HL-60 (cell line): Measurements from ENCODE around the gene TRAF1.

Source experiments
- GABPA ChIP-seq: IDR thresholded peaks from 2 replicates; pipeline ENCODE4 v1.6.1; 2012; ENCODE audit warnings: low read depth
- POLR2AphosphoS5 ChIP-seq: IDR thresholded peaks from 2 replicates; pipeline ENCODE4 v1.6.1; 2012; ENCODE audit warnings: low read depth
- TF ChIP-seq, protein P1 (sequence below): IDR thresholded peaks from one replicate; pipeline ENCODE4 v1.5.1; 2011; ENCODE audit warnings: low read length, control low read depth, inconsistent platforms; ENCODE audit not compliant: insufficient read depth
- TF ChIP-seq, protein P2 (sequence below): IDR thresholded peaks from 2 replicates; pipeline ENCODE4 v1.6.1; 2012; ENCODE audit warnings: low read depth; ENCODE audit not compliant: insufficient replicate concordance

DNA sequence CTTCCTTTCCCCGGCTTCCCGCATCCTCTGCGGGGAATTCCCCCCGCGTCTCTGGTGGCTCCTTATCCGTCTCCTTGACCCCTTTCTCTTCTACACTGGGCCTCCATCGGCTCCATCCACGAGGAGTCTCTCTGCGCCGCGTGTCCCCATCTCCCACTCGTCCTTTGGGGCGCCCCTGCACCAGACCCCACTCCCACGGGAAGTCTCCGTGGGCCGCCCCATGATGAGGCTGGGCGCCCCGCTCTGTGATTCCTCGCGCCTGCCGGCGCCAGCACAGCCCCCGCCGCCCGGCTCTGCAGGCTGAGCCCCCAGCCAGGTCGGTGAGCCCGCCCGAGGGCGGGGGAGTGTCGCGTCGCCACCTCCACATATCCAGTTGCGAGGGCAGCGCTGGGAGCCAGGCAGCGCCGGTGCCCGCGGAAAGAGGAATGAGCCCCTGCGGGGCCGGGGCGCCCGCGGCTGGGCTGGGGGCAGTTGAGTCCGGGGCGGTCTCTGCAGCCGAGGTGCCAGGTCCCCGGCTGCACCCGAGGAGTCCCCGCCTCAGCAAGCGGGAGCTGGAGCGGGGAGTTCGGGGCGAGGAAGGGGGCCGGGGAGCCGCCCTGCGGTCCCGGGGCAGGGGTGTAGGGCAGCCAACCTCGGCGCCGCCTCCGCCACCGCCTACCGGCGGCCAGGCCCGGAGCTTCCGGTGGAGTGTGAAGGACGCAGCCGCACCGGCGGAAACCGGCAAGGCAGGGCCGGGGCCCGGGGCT lies 2.1 kb upstream of the TRAF1 start:
- TF ChIP-seq, protein P1, sequence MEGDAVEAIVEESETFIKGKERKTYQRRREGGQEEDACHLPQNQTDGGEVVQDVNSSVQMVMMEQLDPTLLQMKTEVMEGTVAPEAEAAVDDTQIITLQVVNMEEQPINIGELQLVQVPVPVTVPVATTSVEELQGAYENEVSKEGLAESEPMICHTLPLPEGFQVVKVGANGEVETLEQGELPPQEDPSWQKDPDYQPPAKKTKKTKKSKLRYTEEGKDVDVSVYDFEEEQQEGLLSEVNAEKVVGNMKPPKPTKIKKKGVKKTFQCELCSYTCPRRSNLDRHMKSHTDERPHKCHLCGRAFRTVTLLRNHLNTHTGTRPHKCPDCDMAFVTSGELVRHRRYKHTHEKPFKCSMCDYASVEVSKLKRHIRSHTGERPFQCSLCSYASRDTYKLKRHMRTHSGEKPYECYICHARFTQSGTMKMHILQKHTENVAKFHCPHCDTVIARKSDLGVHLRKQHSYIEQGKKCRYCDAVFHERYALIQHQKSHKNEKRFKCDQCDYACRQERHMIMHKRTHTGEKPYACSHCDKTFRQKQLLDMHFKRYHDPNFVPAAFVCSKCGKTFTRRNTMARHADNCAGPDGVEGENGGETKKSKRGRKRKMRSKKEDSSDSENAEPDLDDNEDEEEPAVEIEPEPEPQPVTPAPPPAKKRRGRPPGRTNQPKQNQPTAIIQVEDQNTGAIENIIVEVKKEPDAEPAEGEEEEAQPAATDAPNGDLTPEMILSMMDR: no peak
- TF ChIP-seq, protein P2, sequence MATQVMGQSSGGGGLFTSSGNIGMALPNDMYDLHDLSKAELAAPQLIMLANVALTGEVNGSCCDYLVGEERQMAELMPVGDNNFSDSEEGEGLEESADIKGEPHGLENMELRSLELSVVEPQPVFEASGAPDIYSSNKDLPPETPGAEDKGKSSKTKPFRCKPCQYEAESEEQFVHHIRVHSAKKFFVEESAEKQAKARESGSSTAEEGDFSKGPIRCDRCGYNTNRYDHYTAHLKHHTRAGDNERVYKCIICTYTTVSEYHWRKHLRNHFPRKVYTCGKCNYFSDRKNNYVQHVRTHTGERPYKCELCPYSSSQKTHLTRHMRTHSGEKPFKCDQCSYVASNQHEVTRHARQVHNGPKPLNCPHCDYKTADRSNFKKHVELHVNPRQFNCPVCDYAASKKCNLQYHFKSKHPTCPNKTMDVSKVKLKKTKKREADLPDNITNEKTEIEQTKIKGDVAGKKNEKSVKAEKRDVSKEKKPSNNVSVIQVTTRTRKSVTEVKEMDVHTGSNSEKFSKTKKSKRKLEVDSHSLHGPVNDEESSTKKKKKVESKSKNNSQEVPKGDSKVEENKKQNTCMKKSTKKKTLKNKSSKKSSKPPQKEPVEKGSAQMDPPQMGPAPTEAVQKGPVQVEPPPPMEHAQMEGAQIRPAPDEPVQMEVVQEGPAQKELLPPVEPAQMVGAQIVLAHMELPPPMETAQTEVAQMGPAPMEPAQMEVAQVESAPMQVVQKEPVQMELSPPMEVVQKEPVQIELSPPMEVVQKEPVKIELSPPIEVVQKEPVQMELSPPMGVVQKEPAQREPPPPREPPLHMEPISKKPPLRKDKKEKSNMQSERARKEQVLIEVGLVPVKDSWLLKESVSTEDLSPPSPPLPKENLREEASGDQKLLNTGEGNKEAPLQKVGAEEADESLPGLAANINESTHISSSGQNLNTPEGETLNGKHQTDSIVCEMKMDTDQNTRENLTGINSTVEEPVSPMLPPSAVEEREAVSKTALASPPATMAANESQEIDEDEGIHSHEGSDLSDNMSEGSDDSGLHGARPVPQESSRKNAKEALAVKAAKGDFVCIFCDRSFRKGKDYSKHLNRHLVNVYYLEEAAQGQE: no peak
- TF ChIP-seq POLR2AphosphoS5: peak; percentile 44; the same call in 1 of the 2 replicates
- TF ChIP-seq GABPA: peak; percentile 76
